ENCODE measurements around the gene NUMA1. TPM values are rescaled to one million over a fixed set of nuclear protein-coding genes. Genes with fewer than 3 reads are reported as not detected.

Gene NUMA1
- total and polyA plus RNA-seq, 2 of the 13 experiments (the other 11 are each of a cell fraction or from before 2014, with no cell fraction given) = 57.3 to 60.2 TPM

DNA sequence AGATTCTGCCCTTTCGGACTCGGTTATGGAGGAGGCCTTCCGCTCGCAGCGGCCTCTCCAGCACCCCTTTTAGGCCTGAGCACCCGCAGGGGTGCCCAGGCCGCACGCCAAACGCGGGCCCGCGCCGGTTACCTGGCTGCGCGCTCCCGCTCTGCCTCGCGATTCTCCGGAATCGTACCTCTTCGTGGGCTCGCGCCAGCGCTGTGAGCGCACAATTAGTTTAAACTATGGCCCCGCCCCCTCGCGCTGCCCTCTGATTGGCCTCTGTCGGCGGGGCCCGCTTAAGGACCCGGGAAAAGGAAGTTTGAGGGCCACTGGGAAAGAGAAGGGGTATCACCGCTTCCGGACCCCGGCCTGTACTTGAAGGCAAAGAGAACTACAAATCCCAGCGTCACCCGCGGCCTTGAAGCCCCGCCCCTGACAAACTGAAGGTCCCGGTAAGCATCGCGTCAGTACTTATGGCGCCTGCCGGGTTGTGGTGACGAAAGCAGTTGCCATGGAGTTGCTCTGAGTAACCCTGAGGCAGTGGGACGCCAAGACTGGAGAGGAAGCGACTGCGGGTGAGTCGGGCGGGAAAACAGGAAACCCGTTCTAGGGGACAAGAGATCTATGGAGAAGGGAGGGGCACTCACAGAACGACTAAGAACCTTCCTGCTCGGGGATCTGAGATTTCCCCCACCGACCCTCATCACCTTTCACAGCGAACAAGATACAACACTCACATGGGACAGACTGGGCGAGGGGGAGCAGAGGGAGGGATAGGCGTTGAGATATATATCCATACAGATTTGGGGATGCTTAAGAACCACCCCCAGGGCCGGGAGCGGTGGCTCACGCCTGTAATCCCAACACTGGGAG is at the start of gene NUMA1, which contains the start of gene LRRC51 (continued):
- peak; percentile 54; the same call in 1 of the 2 replicates for TF ChIP-seq PRDM10 (CRISPR knock-in tag; IDR thresholded peaks at IDR 0.05; ENCODE audit: low read depth)
- TF ChIP-seq SETDB1 (CRISPR knock-in tag; IDR thresholded peaks at IDR 0.05; ENCODE audit: borderline replicate concordance) = no peak
- TF ChIP-seq PAX8 (CRISPR knock-in tag; IDR thresholded peaks at IDR 0.05; ENCODE audit: borderline replicate concordance) = no peak
- TF ChIP-seq NFE2L2 (IDR thresholded peaks at IDR 0.05; ENCODE audit: low read length) = no peak
- peak; percentile 71 for TF ChIP-seq ZNF687 (CRISPR knock-in tag; IDR thresholded peaks at IDR 0.05)
- no peak for TF ChIP-seq ZNF883 (CRISPR knock-in tag; IDR thresholded peaks at IDR 0.05; ENCODE audit: not compliant biosample characterization)
- TF ChIP-seq, protein P1, sequence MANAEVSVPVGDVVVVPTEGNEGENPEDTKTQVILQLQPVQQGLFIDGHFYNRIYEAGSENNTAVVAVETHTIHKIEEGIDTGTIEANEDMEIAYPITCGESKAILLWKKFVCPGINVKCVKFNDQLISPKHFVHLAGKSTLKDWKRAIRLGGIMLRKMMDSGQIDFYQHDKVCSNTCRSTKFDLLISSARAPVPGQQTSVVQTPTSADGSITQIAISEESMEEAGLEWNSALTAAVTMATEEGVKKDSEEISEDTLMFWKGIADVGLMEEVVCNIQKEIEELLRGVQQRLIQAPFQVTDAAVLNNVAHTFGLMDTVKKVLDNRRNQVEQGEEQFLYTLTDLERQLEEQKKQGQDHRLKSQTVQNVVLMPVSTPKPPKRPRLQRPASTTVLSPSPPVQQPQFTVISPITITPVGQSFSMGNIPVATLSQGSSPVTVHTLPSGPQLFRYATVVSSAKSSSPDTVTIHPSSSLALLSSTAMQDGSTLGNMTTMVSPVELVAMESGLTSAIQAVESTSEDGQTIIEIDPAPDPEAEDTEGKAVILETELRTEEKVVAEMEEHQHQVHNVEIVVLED (CRISPR knock-in tag; IDR thresholded peaks at IDR 0.05; ENCODE audit: borderline replicate concordance) = peak; percentile 75; the same call in 1 of the 2 replicates
- TF ChIP-seq NR2F2 (IDR thresholded peaks at IDR 0.05; ENCODE audit: borderline replicate concordance, low read depth) = 0 out of 2 replicates have a peak, but pooled peaks have one; percentile 23
- TF ChIP-seq ZNF724P (CRISPR knock-in tag; IDR thresholded peaks at IDR 0.05; ENCODE audit: borderline replicate concordance) = no peak
- TF ChIP-seq ISX (CRISPR knock-in tag; conservative IDR thresholded peaks at IDR 0.05) = no peak
- TF ChIP-seq ZKSCAN8 (CRISPR knock-in tag; IDR thresholded peaks at IDR 0.05; ENCODE audit: borderline replicate concordance) = no peak
- TF ChIP-seq RBAK (CRISPR knock-in tag; IDR thresholded peaks at IDR 0.05) = no peak
- TF ChIP-seq GABPB1 (CRISPR knock-in tag; IDR thresholded peaks at IDR 0.05) = peak; percentile 93
- peak; percentile 92 for TF ChIP-seq MIXL1 (CRISPR knock-in tag; IDR thresholded peaks at IDR 0.05)
- TF ChIP-seq ZSCAN31 (CRISPR knock-in tag; IDR thresholded peaks at IDR 0.05; ENCODE audit: low read depth) = peak; percentile 71; the same call in 1 of the 2 replicates
- TF ChIP-seq, protein P2, sequence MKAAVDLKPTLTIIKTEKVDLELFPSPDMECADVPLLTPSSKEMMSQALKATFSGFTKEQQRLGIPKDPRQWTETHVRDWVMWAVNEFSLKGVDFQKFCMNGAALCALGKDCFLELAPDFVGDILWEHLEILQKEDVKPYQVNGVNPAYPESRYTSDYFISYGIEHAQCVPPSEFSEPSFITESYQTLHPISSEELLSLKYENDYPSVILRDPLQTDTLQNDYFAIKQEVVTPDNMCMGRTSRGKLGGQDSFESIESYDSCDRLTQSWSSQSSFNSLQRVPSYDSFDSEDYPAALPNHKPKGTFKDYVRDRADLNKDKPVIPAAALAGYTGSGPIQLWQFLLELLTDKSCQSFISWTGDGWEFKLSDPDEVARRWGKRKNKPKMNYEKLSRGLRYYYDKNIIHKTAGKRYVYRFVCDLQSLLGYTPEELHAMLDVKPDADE (CRISPR knock-in tag; IDR thresholded peaks at IDR 0.05) = no peak
- no peak for TF ChIP-seq ZMAT5 (CRISPR knock-in tag; IDR thresholded peaks at IDR 0.05; ENCODE audit: borderline replicate concordance, low read depth)
